Heart left ventricle (tissue), 16 donors: Measurements from ENCODE around the gene MB. TPM values are rescaled to one million over a fixed set of nuclear protein-coding genes. Genes with fewer than 3 reads are reported as not detected.

ENCODE experiments used
- ATAC-seq, 4 donors: fragments of 200-7000 bp; cut with Tn5 transposase; one replicate each; pipeline ENCODE4 v1.9.1; 2020 to 2022; ENCODE audit warnings: moderate library complexity in 4 of 4, mild to moderate bottlenecking in 3 of 4, moderate number of reproducible peaks in 1 of 4
- DNase-seq, 5 donors: peaks; one replicate each; pipeline ENCODE4 v3.0.0-alpha.2; 2020
- H3K27ac ChIP-seq, 12 donors: fragments of 200-600 bp; sonication (generic) in 4 of 12; one replicate each; pipeline versions ENCODE4 v1.5.0 to v1.8.0; 2016 to 2022; ENCODE audit warnings: mild to moderate bottlenecking in 2 of 12
- H3K27me3 ChIP-seq, 9 donors: fragments of 200-600 bp; sonication (generic) in 2 of 9; one replicate each; pipeline versions ENCODE4 v1.5.1 to v1.8.0; 2016 to 2022; ENCODE audit warnings: mild to moderate bottlenecking in 3 of 9
- H3K36me3 ChIP-seq, 9 donors: fragments of 200-600 bp; sonication (generic) in 2 of 9; one replicate each; pipeline versions ENCODE4 v1.5.0 to v1.8.0; 2018 to 2022; ENCODE audit warnings: mild to moderate bottlenecking in 2 of 9
- H3K4me1 ChIP-seq, 12 donors: fragments of 200-600 bp; sonication (generic) in 4 of 12; one replicate each; pipeline versions ENCODE4 v1.5.0 to v1.8.0; 2016 to 2022; ENCODE audit warnings: mild to moderate bottlenecking in 3 of 12
- H3K4me3 ChIP-seq, 12 donors: fragments of 200-600 bp; sonication (generic) in 4 of 12; one replicate each; pipeline versions ENCODE4 v1.5.0 to v1.8.0; 2017 to 2022; ENCODE audit warnings: mild to moderate bottlenecking in 9 of 12, moderate library complexity in 4 of 12
- H3K9me3 ChIP-seq, 12 donors: fragments of 200-600 bp; sonication (generic) in 4 of 12; one replicate each; pipeline versions ENCODE4 v1.5.0 to v1.8.0; 2016 to 2022; ENCODE audit warnings: mild to moderate bottlenecking in 1 of 12
- POLR2A ChIP-seq, 2 donors: fragments of 450-650 bp; IDR thresholded peaks; one replicate each; pipeline ENCODE4 v1.6.1; 2017; ENCODE audit warnings: antibody characterized with exemption in 2 of 2, mild to moderate bottlenecking in 2 of 2, moderate library complexity in 2 of 2
- WGBS, 4 donors: extraction: QIAGEN DNeasy Blood & Tissue Kit in 2 of 4; methylation state at CpG; one replicate each; pipeline versions ENCODE4 v1.1.5 to v1.1.7; 2013 to 2018; 5-methylcytosine and 5-hydroxymethylcytosine counted together
- intact Hi-C, 10 donors: fragments of 100-400 bp; cut with DNase I; formaldehyde crosslinking; loops; one replicate each; pipeline versions ENCODE4 v1.11.1 to v1.14.2; 2022
- polyA plus RNA-seq, 2 donors: library from polyadenylated mRNA; stranded (reverse); fragments of 200-250 nt; gene quantifications; one replicate each; pipeline ENCODE4 v1.2.3, GENCODE V29; 2013
- total RNA-seq, 9 donors: library from RNA; depleted of rRNA in 2 of 9; stranded (reverse); fragments of >200 nt in 2 of 9; fragmentation: NEBNext Ultra II Directional in 3 of 9; extraction: Animal tissue kit (Norgen Biotek cat#: 25700) in 3 of 9; gene quantifications; one replicate each; pipeline versions ENCODE4 v1.1.0 to v1.2.4, GENCODE V29; 2016 to 2023
- TF ChIP-seq, protein P1 (sequence below), 12 donors: fragments of 200-600 bp; sonication (generic) in 4 of 12; IDR thresholded peaks; one replicate each; pipeline versions ENCODE4 v1.5.0 to v1.8.0; 2018 to 2022; ENCODE audit warnings: antibody characterized with exemption in 12 of 12, mild to moderate bottlenecking in 5 of 12
- donor health status: ischemic (EF 13 %, LVEDD 7.1; RV severe dilation, severe dysfunction).
- donor health status: healthy with polysubstance abuse.
- donor health status: DM: no; HTN: yes; CAD: no.
- donor health status: DM: no; HTN: no; CAD: no.
- donor health status: ischemic (EF 25% LVEDD 6.9; RV normal size, moderate dysfunction).
- donor health status: ischemic (EF 25% LVEDD 5.7; RV mildly dilated, moderate dysfunction).
- donor health status: healthy.
- donor health status: DM: yes; HTN: yes; CAD: no.
- donor health status: ischemic (EF 35%, LVEDD 5.7; RV mildly dilated, moderate dysfunction).
- donor health status: nonischemic (EF 11% LVEDD 7.7; RV severe dilation, severe dysfunction).
- donor health status: DM: yes; HTN: yes; CAD: no.
- donor health status: PGD.
- donor health status: ischemic (EF 29% LVEDD 5.4; RV normal size, mild dysfunction).
- donor health status: nonischemic (EF 23%, LVEDD 6.1; RV moderate dilation, normal function).

Gene MB
- total and polyA plus RNA-seq, 11 donors: 6,181 to 16,840 (median 13,341) TPM

DNA sequence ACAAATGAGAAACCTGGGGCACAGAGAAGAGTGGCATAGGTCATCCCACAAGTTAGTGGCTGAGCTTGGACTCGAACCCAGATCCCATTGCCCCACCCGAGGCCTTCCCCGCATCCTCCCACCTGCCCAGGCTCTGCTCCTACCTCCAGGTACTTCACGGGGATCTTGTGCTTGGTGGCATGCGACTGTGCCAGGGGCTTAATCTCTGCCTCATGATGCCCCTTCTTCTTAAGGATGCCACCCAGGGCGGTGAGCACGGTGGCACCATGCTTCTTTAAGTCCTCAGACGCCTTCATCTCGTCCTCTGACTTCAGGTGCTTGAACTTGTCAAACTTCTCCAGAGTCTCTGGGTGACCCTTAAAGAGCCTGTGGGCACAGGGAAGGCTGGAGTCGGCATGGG lies 6.4 kb downstream of the MB start:
- Histone ChIP-seq H3K27ac (peak overlapping the region in 11 of 12 donors; percentile 17 to 98 (median 91)), H3K27me3 (no peaks in the 10 kb centered on the region), H3K9me3 (no peaks in the 10 kb centered on the region), H3K4me1 (peaks cover 0 to 65% (median 23%) of the 10 kb centered on the region in 12 donors), H3K36me3 (peaks cover 0 to 49% (median 4%) of the 10 kb centered on the region in 9 donors), H3K4me3 (peak overlapping the region in 1 of 12 donors; percentile 7)
- no peak for TF ChIP-seq POLR2A (IDR thresholded peaks at IDR 0.05)
- WGBS, 4 donors: 61 to 81% (median 77%) methylated on average over 8 to 10 of the region's 10 CpGs
- DNase-seq (peak in 1 of 5 donors; percentile 28), ATAC-seq (no peak)
- intact Hi-C loops: no loop called here

DNA sequence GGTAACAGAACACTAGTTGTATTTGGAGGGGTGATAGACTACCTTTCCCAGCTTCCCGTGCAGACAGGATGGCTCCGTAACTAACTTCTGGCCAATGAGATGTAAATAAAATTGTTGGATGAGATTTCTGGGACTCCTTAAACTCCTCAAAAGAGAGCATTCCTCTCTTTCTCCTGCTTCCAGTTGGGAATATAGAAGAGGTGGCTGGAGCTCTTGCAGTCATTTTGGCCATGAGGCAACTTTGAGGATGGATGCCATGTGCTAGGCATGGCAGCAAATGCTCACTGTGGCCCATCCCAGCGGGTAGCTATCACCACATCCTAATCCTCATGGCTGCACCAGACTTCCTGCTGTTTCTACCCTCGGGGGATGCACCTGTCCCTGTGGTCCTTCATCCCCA lies 7.4 kb downstream of the MB start:
- DNase-seq (peak in 1 of 5 donors; percentile 19), ATAC-seq (no peak)
- intact Hi-C loops: no loop called here
- WGBS, 4 donors: 72 to 79% (median 76%) methylated on average over 3 to 4 of the region's 4 CpGs
- no peak overlapping the region for H3K4me3 ChIP-seq
- H3K9me3 ChIP-seq: no peaks in the 10 kb centered on the region
- H3K36me3 ChIP-seq: peaks cover 0 to 49% (median 4%) of the 10 kb centered on the region in 9 donors
- TF ChIP-seq, protein P1, sequence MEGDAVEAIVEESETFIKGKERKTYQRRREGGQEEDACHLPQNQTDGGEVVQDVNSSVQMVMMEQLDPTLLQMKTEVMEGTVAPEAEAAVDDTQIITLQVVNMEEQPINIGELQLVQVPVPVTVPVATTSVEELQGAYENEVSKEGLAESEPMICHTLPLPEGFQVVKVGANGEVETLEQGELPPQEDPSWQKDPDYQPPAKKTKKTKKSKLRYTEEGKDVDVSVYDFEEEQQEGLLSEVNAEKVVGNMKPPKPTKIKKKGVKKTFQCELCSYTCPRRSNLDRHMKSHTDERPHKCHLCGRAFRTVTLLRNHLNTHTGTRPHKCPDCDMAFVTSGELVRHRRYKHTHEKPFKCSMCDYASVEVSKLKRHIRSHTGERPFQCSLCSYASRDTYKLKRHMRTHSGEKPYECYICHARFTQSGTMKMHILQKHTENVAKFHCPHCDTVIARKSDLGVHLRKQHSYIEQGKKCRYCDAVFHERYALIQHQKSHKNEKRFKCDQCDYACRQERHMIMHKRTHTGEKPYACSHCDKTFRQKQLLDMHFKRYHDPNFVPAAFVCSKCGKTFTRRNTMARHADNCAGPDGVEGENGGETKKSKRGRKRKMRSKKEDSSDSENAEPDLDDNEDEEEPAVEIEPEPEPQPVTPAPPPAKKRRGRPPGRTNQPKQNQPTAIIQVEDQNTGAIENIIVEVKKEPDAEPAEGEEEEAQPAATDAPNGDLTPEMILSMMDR (IDR thresholded peaks at IDR 0.05): no peak
- no peak for TF ChIP-seq POLR2A (IDR thresholded peaks at IDR 0.05)
- H3K27me3 ChIP-seq: no peaks in the 10 kb centered on the region
- peaks cover 0 to 74% (median 31%) of the 10 kb centered on the region in 12 donors for H3K4me1 ChIP-seq
- H3K27ac ChIP-seq: peak overlapping the region in 7 of 12 donors; percentile 51 to 98 (median 95)

DNA sequence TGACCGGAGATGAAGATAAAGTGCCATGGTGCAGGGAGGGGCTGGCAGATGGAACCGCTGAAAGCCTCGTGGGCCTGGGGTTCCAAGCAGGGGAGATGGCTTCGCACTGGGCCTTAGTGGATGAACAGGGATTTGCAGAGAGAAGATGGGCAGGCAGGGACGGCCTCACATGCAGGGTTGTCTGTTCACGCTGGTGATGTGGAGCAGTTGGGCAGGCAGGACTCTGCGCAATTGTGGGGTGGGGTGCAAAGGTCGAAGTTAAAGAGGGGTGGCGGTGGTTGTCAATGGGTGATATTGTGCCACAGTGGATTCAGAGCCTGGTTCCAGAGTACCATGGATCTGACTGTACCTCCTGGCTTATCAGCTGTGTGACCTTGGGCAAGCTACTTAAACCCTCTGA lies 7.9 kb downstream of the MB start:
- intact Hi-C loops: no loop called here
- no peak for ATAC-seq
- DNase-seq: peak in 1 of 5 donors; percentile 49
- H3K4me3 ChIP-seq: no peak overlapping the region
- no peaks in the 10 kb centered on the region for H3K27me3 ChIP-seq
- WGBS, 4 donors: 65 to 77% (median 73%) methylated on average over 9 of the region's 9 CpGs
- peak overlapping the region in 10 of 12 donors; percentile 3 to 98 (median 86) for H3K27ac ChIP-seq
- peaks cover 0 to 49% (median 4%) of the 10 kb centered on the region in 9 donors for H3K36me3 ChIP-seq
- TF ChIP-seq, protein P1 (IDR thresholded peaks at IDR 0.05): no peak
- TF ChIP-seq POLR2A (IDR thresholded peaks at IDR 0.05): no peak
- peaks cover 0 to 76% (median 32%) of the 10 kb centered on the region in 12 donors for H3K4me1 ChIP-seq
- no peaks in the 10 kb centered on the region for H3K9me3 ChIP-seq

DNA sequence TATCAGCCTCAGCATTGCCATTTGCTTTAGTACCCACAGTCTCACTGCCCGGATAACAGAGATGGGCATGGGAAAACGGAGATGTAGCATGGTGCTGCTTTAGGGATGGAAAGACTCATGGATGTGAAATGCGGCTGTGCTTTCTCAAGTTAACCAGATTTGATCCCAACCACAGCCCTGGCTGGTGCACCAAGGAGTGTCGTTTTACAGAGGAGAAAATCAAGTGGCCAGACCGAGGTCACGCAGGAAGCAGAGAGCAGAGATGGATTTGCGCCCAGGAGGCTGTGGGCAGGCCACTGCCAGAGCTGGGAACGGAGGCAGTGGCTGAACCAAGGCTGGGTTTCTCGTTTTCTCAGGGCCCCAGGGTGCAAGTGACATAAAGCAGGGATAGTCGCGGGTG lies 9.0 kb downstream of the MB start:
- peak overlapping the region in 10 of 12 donors; percentile 3 to 98 (median 86) for H3K27ac ChIP-seq
- no peaks in the 10 kb centered on the region for H3K9me3 ChIP-seq
- WGBS, 4 donors: 47 to 60% (median 51%) methylated on average over 11 of the region's 11 CpGs
- TF ChIP-seq, protein P1 (IDR thresholded peaks at IDR 0.05): no peak
- no peak for TF ChIP-seq POLR2A (IDR thresholded peaks at IDR 0.05)
- no peaks in the 10 kb centered on the region for H3K27me3 ChIP-seq
- DNase-seq (no peak), ATAC-seq (no peak)
- H3K4me3 ChIP-seq: no peak overlapping the region
- H3K36me3 ChIP-seq: peaks cover 0 to 49% (median 4%) of the 10 kb centered on the region in 9 donors
- H3K4me1 ChIP-seq: peaks cover 0 to 83% (median 32%) of the 10 kb centered on the region in 12 donors
- intact Hi-C loops: no loop called here

DNA sequence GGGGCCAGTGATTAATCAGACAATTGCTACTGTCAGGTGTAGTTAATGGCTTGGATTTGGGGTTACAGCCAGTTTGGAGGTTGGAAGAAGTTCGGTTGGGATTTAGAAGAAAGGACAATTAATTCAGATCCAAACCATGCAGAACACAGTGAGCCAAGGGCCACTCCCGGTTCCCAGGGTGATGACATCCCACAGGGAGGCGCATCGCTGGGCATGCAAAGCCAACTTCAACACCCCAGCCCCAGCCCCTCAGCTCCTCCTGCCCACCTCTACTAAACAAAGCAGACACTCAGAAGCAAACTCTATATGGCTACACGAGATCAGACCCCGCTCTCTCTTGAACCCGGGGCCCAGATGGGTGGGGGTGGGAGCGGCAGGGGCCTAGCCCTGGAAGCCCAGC lies 10.2 kb downstream of the MB start:
- ATAC-seq (no peak), DNase-seq (no peak)
- Histone ChIP-seq H3K27ac (peak overlapping the region; percentile 60 to 98 (median 82)), H3K4me1 (peaks cover 0 to 87% (median 32%) of the 10 kb centered on the region in 12 donors), H3K4me3 (no peak overlapping the region), H3K27me3 (no peaks in the 10 kb centered on the region), H3K36me3 (peaks cover 0 to 49% (median 4%) of the 10 kb centered on the region in 9 donors), H3K9me3 (no peaks in the 10 kb centered on the region)
- TF ChIP-seq, protein P1 (IDR thresholded peaks at IDR 0.05): no peak
- TF ChIP-seq POLR2A (IDR thresholded peaks at IDR 0.05): no peak
- WGBS, 4 donors: 58 to 74% (median 72%) methylated on average over 6 to 8 of the region's 8 CpGs
- intact Hi-C loops: no loop called here
